Hematopoietic multipotent progenitor cell treated with erythropoietin and hydrocortisone succinate and interleukin-3 and kit ligand, for 4 days (in vitro differentiated cells): ENCODE data around the gene DLG1.

Experiments used
- DNase-seq: peaks from one replicate; pipeline ENCODE4 v3.0.0-alpha.2; 2015

The DLG1 gene

DNA sequence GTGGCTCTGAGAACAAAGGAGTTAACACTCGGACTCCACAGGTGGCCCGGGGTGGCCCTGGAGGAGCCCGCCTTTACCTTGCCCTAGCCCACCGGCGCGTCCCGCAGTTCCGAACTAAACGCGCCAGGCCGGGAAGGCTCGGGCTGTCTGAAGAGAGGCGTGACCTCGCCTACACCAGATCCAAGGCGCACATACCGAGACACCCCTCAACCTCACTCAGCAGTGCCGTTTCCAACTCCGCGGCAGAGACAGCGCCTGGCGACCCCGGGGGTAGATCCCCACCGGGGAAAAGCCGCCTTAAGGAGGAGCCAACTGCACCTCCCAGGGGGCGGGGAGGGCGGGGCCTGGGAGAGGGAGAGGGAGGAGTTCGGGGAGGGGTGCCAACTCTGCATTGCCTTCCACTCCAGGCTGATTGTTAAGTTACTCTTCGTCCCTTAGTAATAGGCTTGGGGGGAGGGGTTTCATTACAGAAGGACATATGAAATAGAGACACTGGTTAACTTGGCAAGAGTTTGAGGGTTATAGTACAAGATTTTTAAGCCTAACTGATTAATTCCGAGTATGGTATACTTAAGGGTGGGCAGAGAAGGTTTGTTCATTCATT lies at the start of gene DLG1:
DLG1 (minus strand) TSS at position 272 of the 604 bp plus-strand sequence. CDS start 1,408 bp downstream, outside the sequence.
- peak; percentile 98 for DNase-seq

DNA sequence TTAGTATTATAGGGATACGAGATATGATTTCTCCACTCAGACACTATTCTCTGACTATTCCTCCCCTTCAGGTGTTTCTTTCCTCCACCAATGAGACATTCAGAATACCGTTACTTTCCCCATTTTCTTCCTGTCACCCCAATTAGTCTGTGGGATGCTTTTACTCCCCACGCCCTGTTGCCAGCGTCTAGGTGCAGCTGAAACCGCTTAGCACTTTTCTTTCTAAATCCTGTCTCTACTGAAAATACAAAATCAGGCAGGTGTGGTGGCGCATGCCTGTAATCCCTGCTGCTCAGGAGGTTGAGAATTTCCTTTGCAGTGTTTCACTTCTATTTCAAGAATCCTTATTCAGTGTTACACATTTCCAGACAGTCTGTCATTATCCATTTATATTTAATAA lies 49.6 kb upstream of the DLG1 start:
- no peak for DNase-seq

DNA sequence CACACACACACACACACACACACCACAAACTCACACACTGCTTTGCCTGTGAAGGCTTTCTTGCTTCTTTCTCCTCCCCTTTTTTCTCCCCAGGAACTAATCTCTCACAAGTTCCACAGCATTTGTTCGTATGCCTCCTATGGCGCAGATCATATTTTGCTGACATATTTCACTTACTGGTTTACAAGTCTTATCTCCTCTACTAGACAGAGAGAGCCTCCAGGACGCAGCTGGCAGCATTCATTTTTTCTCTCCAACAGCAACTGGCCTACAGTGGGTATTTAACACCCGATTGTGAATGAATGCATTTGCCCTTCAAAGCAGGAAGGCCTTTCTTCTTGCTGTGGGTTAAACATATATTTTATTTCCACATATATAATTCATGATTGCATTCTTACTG lies 47.0 kb upstream of the DLG1 start:
- DNase-seq, result no peak

DNA sequence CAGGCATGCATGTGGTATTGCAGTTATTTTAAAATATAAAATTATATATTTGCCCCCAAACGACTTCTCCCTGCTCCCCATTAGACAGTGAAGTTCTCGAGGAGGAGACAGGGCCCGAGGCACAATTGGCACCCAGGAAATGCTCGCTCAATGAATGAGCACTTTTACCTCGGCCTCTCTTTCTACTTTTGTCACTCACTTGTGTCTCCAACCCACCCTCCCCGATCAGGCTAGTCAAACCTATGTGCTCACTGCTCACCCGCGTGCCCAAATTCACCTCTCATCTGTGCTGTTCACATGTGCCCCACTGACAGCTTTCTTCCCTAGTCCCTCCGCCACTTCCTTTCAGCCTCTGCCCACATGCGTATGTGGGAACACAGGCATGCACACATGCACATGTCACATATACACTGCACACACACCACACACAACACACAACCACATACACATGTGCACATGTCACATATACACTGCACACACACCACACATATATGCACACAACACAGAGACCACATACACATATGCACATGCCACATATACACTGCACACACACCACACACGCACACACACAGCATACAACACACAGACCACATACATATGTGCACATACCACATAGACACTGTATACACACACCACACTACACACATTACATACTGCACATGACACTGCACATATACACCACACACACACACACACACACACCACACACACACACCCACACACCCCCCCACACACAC lies 46.3 kb upstream of the DLG1 start:
- DNase-seq, result no peak

DNA sequence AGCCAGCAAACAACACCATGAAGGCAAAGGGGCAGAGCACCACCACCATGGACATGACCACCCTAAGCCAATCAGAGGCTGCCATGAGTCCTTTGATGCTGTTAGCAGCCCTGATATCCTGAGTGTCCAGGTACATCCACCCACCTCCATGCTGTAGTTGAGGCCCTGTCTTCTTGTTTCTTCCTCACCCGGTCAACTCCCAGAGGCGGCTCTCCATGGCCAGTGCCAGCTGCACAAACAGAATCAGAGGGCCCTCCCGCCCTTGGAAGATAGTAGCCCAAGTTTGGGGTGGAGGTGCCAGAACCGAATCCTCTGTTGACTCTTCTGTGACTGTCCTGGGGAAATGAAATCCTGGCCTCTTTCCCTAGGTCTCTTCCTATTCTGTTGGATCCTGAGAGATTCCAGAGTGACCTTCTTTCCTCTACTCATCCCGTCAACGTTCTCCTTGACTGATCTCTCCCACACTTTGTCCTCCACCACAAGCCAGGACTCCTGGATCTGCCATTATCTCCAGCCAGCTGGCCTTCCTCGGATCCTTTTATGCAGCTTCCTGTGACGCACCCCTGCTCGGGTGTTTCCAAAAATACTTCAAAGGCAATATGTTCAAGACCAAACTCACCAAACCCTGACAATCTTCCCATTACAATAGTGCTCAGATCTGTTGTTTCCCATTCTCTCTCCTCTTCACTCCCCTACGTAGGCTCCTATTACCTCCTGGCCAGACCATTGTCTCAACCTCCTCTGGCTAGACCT lies 45.4 kb upstream of the DLG1 start:
- DNase-seq, result no peak

DNA sequence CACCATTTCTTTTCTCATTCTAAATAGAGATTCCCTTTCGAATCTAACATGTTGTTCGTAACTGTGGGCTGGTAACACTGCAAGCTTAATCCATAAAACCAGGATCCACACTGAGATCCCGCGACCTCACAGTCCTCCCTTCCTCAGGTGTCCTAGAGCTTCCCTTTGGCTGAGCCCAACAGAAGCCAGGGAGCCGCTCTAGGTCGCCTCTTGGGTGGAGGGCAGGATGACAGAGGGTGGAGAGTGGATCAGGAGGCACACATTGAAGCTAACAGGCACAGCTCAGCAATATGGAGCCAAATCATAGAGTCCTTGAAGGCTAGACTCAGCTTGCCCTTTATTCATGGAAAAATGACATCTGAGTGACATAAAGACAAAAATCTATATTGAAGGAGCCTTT lies 44.7 kb upstream of the DLG1 start:
- no peak for DNase-seq

DNA sequence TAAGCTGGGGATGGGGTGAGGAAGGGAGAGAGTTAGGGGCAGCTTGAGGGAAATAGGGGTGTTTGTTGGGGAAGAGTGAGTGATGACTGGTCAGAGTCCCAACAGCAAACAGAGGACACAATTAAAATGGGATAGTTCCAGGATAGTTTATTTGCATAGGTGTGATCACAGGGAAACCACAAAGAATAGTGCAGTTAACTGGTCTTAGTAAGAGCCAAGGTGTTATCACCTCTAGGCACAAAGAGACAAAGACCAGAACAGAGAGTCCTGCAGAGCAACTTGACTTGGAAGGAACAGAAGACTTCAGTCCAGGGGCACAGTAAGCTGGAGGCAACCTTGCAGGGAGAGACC lies 42.1 kb upstream of the DLG1 start:
- DNase-seq, result no peak

DNA sequence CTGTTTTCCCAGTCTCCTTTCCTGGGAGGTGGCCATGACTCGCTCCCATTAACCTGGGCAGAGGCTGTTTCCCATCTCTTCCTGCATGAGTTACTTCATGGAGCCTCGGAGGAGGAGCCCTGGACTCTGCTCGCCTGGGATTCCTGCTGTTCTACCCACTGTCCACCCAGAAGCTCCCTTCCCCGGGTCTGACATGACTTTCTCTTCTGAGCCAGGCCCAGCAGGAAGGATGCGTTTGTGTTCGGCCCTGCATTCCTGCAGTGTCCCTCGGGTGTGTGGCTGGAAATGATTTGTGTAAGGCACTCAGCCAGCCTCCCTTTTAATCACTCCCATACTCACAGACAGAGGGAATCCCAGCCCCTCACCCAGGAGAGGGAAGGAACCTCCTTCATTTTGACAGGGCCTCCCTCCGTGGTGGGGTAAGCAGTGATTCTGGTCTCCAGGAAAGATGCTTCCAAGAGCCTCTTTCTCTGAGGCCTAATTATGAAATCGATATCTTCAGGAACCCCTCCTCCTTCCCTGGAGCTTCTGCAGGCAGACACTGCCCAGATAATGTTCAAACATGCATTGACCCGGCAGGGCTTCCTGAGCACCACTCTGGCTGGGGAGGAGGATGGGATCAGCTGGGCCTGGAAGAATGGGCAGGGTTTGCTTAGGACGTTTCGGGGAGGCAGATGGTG lies 41.6 kb upstream of the DLG1 start:
- no peak for DNase-seq

DNA sequence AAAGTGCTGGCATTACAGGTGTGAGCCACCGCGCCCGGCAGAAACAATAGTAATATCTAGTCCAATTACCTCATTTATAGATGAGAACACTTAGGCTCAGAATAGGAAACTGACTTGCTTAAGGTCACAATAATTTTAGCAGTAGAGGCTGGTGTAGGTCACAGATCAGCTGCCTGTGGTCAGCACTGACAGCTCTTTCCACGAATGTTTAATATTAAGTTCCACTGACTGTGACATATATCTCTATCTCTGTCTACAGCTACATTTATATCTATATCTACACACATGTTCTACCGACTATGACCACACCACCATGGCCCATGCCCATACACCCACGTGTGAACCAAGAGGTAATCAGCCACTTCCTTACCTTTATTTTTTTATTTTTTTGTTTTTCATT lies 40.2 kb upstream of the DLG1 start:
- peak; percentile 64 for DNase-seq

DNA sequence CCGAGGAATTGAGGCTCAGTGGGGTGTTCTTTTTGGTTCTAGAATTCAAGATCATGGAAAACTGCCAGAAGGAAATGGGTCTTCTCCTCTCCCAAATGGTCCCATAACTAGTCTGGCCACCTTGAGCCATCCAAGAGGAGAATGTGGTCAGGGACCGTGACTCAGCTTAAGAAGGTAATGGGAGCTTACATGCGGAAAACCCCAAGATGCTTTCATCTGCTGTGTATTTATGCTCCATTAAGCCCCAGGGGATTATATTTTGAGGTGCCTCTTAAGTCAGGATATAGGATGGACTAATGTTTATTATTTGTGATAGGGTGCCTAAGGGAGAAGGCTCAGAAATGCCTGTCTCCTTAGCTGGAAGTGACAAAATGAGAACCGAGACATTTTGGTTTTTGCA lies 39.2 kb upstream of the DLG1 start:
- no peak for DNase-seq

DNA sequence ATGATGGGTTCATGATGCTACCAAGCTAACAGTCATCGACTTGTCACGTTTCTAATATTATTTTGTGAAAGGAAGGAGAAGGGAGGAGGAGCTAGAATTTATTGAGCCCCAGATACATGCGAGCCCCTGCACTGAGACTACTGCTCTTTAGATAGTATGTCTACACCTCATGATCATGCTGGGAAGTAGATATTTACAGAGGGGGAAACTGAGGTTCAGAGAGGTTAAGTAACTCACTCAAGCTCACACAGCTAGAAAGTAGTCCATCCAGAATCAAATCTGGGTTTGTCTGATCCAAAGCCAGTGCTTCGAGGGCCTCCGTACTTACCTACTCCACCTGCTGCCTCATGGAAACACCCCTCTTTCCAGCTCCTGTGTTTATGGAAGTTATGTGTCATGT lies 38.8 kb upstream of the DLG1 start:
- DNase-seq, result no peak

DNA sequence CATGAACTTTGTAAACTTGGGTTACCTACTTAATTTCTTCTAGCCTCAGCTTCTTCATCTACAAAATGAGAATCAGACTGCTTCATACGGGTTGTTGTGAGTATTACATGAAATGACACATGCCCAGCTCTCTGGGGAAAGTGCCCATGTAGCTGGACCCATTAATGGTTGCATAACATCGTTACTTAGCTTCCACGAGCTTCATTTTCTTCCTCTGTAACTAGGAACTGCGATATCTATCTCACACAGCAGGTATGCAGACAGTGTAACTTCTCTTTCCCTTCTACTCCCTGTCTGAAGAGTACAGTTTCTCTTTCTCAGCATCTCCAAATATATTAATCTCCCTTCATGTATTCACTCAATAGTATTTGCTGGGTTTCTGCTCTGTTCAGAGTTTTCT lies 37.9 kb upstream of the DLG1 start:
- no peak for DNase-seq

DNA sequence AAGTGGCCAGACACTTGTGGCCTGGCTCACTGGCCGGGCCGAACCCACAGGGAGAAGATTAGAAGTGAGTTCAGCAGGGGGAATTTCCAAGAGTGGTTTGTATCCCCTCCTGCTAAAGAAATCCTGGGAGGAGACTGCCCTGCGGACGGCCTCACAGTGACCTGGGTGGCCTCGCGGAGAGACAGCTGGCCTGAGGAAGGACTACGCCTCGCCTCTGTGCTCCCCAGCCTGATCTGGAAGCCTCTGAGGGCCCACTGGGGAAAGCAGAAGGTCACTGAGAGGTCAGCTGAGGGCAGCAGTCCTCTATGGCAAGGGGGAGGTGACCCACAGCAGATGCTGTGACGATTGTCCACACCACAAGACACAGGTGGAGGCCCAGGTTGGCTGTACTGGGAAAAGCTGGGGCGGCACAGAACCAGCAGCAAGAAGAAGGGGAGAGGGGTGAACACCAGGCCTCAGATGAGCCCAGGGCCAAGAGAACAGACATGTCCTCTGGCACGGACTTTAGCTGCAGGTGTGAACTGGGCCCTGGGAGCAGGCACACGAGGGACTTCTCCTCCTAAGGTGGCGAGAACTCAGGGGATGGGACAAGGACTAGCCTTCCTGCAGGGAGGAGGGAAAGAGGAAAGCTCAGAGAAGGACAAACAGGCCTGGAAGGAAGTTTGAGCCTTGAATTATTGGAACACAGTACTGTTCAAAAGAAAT lies 37.2 kb upstream of the DLG1 start:
- no peak for DNase-seq

DNA sequence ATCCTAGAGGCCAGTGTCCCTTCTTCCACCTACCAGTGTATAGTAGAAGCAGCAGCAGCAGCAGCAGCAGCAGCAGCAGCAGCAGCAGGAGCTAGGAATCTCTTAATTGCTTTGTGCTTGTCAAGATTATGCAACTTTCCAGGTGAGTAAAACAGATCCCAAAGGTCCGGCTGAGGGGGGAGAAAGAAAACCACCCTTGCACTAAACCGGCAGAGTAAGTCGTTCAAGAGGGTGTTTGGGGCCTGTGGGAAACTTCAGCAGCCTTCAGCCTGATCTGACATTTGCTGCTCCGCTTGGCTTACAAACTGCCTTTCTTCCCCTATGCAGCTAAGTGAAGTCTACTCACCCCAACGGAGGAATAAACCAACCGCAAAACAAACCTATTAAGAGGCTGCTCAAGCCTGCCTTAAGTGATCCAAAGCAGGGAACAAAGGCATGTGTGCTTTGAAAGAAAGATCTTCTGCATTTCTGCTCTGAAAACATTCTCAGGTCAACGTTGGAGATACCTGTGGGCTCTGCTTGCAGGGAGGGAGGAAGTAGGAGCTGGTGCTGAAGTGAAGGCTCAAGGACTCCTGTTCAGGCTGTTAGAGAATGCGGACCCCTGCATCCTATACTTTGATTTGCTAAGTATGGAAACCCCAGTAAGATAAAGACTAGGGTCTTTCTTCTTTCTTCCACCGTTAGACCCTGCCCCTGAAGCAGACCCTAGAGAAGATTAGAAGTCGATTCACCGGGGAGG lies 35.7 kb upstream of the DLG1 start:
- no peak for DNase-seq

DNA sequence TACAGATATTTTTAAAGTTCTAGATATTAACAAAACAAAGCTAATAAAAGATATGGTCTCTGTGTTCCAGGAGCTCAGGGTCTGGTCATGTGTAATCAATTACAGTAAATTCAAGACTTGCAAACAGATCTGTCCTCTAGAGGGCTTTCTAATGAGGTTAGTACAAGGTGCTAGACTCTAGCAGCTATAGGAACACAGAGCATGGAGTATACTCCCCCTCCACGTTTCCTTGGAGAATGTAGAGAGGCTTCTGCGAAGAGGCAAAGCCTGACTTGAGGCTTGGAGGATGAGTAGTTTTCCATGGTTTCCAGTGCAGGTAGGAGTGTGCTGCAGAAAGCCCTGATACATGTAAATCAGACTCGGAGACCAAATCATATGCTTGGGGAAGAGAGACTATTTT lies 32.7 kb upstream of the DLG1 start:
- DNase-seq, result peak; percentile 35

DNA sequence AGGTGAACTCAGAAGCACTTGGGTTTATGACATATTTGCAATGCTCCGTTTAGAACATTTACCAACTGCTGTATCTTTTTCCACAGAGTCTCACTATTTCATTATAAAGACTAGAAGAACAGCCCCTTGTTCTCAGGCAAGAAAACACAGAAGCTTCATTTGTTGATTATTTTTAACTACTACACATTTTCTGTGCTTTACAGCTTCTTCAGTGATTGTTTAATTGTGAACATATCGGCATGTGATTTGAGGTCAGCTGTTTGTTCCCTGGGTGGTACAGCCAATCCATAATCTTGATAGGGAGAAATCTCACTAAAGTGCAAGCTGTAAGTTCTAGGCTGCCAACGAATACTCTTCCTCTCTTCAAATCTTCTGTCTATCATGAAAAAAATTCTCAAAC lies 31.0 kb upstream of the DLG1 start:
- DNase-seq, result no peak

DNA sequence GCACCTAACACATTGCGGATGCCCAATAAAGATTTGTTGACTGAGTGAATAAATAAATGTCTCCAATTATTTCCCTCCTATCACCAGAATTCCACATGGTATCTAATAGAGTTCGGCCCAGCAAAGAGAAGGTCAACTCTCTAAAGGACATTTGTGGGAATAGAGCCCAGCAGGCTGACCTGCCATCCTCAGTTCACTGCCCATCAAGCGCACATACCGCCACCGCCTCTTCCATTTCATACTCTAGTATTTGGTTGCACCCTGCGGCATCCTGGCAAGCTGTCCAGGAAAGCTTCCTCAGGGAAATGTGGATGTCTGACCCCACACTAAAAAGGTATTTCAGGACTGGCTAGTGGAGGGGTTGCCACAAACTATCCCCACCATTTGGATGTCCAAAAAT lies 29.8 kb upstream of the DLG1 start:
- DNase-seq, result no peak

DNA sequence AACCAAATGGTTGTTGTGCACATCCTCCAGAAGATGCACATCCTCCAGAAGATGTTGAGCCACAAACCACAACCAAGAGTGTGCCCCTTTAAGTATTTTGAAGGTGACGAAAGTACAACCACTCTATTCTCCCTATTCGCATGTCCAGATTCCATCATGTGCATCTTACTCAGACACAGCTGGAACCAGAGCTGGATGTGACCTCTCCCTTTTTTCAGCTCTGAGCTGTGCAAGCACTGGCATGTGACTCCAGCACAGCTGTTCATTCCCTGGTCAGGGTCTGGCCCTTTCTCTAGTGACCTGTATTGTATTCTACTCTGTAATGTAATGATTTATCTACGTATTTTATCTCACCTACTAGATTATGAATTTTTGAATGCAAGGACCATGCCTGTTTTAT lies 29.3 kb upstream of the DLG1 start:
- no peak for DNase-seq

DNA sequence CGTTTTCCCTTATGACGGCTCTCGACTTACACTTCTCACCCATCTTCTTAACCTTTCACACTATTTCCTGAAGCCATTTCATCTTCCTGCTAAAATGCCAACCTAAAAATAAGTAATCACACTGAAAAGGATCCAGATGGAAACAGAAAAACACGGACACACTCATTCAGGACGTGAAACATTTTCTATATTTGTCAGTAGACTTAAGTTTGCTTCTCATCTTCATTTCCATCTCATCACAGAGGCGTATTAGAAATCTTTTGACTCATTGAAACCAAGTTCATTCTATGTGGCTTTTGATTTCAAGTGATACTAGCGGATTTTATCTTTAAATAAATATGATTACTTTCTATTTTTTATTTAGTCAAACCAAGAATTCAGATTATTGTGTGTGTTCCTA lies 27.4 kb upstream of the DLG1 start:
- no peak for DNase-seq

DNA sequence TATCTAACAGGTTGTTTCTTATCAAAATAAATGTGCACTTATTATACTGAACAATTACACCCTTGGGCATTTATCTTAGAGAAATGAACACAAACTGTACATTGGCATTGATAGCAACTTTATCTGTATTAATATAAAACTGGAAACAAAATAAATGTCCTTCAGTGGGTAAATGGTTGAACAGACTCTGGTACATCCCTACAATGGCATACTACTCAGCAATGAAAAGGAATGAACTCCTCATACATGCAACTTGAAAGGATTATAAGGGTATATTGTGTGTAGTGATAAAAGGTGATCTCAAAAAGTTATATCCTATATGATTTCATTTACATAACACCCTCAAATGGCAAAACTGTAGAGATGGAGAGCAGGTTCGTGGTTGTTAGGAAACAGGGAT lies 23.7 kb upstream of the DLG1 start:
- DNase-seq, result no peak

DNA sequence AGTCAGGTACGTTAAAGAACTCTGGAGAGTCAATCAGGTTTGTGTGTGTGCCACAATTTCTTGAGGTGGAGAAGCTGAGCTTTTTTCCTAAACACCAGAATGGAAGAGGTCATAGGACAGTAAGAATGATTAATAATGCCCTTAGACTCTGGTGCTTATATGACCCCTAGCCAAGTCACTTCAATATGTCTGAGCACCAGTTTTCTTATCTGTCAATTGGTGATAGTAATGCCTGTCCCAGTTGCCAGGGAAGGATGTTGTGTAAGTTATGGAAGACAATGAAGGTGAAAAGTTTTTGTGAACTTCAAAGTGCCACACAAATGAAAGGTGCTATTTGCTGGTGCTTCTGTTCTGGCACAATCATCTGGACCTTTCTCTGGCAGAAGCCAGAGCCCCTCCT lies 22.2 kb upstream of the DLG1 start:
- no peak for DNase-seq

DNA sequence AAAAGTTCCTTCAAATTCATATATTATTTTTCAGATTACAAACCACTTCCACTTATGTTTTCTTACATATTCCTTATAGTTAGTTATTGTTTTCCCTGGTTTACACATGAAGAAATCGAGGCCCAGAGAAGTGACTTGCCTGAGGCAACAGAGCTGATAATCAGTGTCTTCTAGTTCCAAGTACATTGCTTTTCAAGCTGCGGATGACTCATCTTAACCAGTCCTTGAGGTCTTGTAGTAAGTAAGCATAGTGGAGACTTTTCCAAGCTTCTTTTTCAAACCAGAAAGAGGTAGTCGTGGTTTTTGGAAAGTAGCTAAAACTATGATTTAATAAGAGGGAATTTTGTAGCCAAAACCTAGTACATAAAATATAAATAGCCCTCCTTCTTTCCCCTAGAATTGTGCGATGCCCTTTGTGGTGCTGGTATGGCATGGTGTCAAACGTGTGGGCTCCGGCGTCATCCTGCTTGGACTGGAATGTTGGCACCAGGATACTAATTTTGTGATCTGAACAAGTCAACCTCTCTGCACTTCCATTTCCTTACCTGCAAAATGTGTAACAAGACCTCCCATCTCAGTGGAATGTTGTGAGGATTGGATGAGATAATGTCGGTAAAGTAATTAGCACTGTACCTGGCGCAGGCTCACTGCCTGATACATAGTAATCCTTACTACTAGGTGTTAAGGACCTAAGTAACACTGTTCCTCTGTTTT lies 19.0 kb upstream of the DLG1 start:
- peak; percentile 11 for DNase-seq
